ENCODE data around the gene ABCA3.

ABCA3 gene

DNA sequence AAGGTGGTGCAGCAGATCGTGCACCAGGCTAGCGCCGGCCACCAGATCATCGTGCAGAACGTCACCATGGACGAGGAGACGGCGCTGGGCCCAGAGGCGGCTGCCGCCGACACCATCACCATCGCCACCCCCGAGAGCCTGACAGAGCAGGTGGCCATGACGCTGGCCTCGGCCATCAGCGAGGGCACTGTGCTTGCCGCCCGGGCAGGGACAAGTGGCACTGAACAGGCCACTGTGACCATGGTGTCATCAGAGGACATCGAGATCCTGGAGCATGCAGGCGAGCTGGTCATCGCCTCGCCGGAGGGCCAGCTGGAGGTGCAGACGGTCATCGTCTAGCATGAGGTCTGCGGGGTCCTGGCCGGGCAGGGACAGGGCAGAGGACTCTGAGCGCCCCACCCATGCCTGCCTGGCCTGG lies 105.3 kb downstream of the ABCA3 start:
- no peak for DNase-seq (ENCODE audit: low spot score)

- DNase-seq (ENCODE audit: low spot score), result no peak
Measured at GRCh38 chr16:2234813-2235170, 105.7 kb downstream of the ABCA3 start.

- DNase-seq (ENCODE audit: low spot score), result no peak
Measured at GRCh38 chr16:2233872-2234812, 106.4 kb downstream of the ABCA3 start.

GRCh38 chr16:2233046-2233775 lies 107.3 kb downstream of the ABCA3 start:
- no peak for DNase-seq (ENCODE audit: low spot score)

GRCh38 chr16:2232094-2232990 lies 108.2 kb downstream of the ABCA3 start:
- no peak for DNase-seq (ENCODE audit: low spot score)

DNA sequence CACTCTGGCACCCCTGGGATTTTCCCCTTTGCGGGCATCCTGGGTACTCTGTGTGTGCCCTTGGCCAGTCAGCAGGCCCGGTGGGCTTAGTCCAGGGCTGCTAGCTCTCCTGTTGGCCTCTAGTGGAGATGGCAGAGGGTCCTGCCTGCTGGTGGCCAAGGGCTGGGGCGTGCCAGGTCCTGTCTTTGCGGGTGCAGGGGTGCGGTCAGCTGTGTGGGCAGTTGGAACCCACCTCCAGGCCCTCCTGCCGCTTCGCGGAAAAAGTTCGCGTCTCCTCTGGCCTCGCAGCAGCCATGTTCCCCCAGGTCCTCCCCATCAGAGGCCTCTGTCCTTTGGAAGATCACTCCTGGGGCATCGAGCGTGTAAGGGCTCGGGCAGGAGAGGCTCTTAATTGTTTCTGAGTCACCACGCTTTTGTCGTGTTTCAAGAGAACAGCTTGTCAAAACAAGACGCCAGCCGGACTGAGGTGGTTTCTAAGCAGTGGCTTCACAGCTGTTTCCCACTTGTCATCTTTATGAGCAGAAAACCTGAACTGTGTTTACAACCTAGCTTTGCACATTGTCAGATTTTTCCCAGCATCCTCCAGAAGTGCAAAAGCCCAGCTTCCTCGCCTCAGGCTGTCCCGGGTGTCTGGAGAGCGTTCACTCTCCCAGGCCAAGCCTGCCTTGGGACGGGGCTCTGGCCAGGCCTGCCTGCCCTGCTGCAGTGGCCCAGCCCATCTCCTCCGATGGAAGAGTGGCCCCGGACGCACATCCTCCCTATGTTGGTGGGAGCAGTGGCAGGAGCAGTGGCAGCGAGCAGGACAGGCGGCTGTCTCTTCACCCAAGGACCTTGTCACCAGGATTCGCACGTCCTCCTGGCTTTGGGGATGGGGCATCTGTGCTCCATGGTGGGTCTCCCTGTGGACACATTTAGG lies 109.3 kb downstream of the ABCA3 start:
- DNase-seq (ENCODE audit: low spot score), result no peak

GRCh38 chr16:2230376-2230775 lies 110.2 kb downstream of the ABCA3 start:
- no peak for DNase-seq (ENCODE audit: low spot score)

DNA sequence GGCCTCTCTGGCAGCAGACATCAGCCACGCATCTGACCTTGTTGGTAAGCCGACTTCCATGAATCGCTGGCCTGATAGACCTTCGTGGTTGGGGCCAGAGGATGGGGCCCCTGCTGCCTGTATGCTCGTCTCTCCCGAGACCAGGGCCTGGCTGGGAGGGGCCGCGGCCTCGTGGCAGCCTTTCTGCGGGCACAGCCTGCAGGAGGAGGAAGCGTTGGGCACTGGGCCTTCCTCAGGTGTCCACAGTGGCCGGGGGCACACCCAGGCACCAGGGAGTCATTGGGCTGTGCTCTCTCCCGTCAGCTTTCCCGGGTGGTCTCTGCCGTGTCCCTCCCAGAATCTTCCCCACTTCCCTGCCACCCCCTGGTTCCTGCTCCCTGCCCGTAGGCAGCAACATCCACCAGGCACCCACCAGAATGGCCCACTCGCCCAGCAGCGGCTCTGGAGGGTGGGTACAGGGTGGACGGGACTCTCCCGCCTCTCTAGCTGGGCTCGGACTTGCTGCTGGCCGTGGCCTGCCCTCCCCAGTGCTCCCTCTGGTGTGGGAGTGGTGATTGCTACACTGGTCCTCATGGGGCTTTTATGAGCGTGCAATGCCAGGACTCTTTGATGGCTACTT lies 110.8 kb downstream of the ABCA3 start:
- DNase-seq (ENCODE audit: low spot score), result no peak

GRCh38 chr16:2229091-2229490 lies 111.4 kb downstream of the ABCA3 start:
- no peak for DNase-seq (ENCODE audit: low spot score)

DNA sequence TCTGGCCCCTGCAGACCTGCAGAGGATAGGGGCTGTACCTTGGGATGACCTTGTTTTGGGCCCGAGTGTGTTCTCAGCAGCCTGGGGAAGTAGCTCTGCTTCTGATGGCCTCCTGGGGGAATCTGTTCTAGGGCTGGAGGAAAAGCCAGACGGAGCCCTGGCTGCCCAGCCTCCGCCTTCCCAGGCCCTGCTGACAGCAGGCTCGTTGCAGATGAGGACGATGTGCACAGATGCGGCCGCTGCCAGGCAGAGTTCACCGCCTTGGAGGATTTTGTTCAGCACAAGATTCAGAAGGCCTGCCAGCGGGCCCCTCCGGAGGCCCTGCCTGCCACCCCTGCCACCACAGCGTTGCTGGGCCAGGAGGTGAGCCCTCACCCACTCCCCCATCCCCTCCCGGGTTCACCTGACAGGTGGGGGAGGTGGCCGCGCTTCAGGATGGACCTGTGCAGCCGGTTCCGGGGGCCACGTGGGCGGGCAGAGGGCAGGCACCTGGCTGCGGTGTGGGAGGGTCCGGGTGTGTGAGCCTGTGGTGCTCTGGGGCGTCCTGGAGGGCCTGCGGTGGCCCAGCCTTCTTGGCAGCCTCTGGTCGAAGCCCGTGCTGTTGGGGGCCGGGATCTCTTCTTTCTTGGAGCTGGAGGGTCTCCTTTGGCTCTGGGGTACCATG lies 112.2 kb downstream of the ABCA3 start:
- no peak for DNase-seq (ENCODE audit: low spot score)

DNA sequence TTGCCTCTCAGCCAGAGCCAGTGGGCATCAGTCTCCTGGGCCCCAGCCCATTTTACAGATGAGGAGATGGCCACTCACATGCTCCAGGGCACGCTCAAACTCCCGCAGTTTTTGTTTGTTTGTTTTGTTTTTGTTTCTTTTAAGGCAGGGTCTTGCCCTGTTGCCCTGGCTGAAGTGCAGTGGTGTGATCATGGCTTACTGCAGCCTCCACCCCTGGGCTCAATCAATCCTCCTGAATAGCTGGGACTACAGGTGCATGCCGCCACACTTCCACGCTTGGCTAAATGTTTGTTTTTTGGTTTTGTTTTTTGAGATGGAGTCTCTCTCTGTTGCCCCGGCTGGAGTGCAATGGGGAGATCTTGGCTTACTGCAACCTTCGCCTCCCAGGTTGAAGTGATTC lies 113.6 kb downstream of the ABCA3 start:
- no peak for DNase-seq (ENCODE audit: low spot score)

DNA sequence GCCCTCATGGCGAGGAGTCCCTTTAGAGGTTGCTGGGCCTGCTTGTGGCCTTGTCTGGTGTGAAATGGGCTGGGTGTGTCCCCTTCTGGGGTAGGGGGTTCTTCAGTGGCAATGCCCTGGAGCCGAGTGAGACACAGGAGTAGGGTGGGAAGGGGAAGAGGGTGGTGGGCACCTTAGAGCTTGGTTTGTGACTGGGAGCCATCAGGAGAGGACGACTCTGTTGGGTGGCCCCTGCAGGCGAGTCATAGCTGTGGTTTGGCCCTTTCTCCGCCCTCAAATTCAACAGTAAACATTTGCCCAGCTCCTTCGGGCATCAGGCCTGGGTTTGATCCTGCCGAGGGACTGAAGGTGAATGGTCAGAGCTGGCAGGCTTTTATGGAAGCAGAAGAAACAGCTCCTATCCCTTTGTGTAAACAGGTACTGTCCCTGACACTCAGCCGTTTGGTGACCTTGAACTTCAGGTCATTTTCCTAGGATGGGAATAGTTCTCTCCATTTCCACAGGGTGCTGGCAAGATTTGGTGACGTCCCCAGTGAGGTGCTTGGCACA lies 114.2 kb downstream of the ABCA3 start:
- DNase-seq (ENCODE audit: low spot score), result no peak

All from AG20443 (cell line).